ENCODE results near the gene SCYGR4.
"Not testable (repeated sequence)": the region's sequence is repeated elsewhere in the genome, so short reads cannot be mapped to it uniquely, and the experiment has no call there.

SCYGR4 gene

DNA sequence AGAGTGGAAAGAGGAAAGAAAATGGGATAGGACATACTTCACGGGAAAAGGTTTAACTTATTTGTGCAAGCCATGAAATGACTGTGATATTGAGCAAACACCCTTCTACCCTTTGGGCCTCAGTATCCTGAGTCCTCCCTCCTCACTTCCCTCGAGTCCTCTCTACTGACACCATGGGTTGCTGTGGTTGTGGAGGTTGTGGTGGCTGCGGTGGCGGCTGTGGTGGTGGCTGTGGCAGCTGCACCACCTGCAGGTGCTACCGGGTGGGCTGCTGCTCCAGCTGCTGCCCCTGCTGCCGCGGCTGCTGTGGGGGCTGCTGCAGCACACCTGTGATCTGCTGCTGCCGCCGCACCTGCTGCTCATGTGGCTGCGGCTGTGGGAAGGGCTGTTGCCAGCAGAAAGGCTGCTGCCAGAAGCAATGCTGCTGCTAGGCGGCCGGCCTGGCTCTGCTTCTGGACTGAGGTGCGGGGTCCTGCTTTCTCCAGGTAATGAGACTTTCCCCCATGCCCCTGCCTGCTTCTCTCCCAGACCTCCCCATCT lies 49.4 kb downstream of the SCYGR4 start, which contains the start of gene SCYGR5:
Gene SCYGR5, plus strand, starts transcription at position 174 of the 540 bp plus-strand sequence. Its CDS starts 0 bp downstream, at position 174.
- DNase-seq (ENCODE audit: low read depth, low spot score), result not testable (repeated sequence)

Measured in iPS DF 19.7 (cell line).